GM10847 (cell line): ENCODE data around the gene PPIL4.

Experiments
- POLR2A ChIP-seq: IDR thresholded peaks from 2 replicates; pipeline ENCODE4 v1.6.1; 2011; ENCODE audit not compliant: insufficient read length; ENCODE audit errors: extremely low read depth

Gene PPIL4

GRCh38 chr6:149455031-149455732 lies 90.7 kb downstream of the PPIL4 start:
- no peak for TF ChIP-seq POLR2A
